NCI-H1048 (cell line): ENCODE data around the gene C1orf21.

Source experiments
- DNase-seq: peaks from one replicate; lab custom pipeline; 2025; lab: John Stamatoyannopoulos, UW

Gene C1orf21

DNA sequence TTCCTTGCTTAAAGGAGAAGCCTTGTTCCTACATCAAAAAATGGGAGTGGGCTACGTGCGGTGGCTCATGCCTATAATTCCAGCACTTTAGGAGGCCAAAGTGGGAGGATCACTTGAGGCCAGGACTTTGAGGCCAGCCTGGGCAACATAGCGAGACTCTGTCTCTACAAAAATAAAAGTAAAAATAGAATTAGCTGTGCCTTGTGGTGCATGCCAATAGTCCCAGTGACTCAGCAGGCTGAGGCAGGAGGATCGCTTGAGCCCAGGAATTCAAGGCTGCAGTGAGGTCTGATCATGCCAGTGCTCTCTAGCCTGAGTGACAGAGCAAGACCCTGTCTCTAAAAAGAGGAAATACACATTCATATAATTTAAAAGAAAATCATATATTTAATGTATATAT is 127.1 kb downstream of the C1orf21 start:
- no peak for DNase-seq

DNA sequence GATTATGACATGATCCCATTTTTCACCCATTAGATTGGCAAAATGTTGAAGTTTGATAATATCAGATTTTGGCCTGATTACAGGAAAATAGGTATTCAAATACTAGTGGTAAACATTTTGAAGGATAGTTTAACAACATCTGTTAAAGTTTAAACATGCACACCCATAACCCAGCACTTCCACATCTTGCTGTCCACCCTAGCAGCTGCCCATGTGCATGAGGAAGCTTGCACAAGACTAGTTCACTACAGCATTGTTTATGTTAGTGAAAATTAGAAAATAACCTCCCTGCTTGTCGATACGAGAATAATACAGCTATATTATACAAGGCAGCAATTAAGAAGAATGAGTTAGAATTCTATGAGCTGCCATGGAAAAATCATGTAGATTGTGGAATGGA is 127.6 kb downstream of the C1orf21 start:
- DNase-seq: no peak

DNA sequence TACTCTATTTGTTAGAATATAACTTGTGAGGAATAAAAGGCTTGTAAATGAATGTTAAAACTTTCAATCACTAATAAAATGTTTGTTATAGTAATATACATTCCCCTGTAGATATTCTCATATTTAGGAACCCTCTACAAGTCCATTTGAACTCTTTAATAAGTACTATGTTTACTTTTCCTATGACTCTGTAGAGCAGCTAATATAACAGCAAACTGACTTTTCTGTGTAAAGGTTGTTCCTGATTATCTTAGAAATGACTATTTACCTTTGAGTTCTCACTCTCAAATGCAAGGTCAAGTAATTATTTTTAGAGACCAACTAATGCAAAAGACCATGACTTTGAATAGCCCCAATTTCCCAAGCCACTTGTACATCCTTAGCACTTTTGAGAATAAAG is 130.3 kb downstream of the C1orf21 start:
- no peak for DNase-seq

DNA sequence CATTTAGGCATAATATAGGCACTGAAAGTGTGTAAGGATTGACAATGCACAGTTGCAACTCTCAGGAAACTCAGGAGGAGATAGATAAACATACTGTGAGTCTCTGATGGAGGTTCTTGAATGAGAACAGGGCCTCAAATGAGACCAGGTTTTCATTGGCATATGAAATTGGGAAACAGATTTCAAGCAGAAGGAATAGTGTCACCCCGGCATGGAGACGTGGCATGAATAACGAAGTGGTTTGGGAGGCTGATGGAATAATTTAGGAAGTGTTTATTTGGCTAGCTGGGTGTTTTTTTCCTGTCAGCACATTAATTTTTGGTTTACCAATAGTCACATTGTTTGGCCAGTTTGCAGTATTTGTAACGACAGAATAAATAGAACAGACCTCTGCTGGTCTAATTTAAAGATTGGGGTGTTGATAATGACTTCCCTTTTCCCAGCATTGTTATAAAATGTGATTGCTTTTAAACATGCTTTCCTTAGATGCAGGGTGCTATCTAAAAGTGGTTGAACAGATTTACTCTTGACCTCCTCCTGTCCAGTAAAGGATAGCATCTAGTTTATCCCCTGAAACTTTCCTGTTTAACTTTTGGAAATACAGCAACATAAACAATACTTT is 132.0 kb downstream of the C1orf21 start:
- DNase-seq: no peak

DNA sequence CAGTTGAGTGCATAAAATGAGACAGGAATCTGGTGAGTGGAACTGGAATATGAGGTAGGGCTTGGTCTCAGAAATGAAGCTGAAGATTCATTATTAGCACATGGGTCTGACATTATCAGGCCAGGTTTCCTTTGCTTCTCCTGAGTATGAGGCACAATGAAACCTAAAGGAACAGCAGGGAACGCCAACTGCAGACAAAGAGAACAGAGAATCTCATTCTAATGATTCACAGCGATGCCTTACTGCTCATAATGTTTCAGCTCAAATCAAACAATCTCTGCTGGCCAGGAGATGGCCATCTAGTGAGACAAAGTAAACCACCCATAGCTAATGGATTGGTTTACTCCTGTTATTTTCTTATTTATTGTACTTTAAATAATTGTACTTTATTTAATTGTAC is 133.5 kb downstream of the C1orf21 start:
- DNase-seq: no peak

DNA sequence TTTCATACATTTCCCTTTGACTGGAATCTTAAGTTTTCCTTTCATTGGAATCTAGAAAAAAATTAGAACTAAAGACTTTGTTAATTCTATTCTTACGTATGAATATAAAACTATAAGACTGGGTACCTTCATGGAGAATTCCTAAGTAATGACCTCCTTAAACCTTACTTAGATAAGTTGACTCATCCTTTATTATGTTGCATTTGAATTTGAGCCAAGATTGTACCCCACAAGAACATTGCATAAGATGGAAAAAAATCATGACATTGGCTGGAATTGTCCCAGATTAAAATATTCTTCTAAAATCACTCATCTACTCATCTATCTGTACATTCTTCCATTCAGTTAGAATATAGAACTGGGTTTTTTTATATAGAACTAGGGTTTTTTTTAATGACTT is 137.4 kb downstream of the C1orf21 start:
- DNase-seq: no peak

DNA sequence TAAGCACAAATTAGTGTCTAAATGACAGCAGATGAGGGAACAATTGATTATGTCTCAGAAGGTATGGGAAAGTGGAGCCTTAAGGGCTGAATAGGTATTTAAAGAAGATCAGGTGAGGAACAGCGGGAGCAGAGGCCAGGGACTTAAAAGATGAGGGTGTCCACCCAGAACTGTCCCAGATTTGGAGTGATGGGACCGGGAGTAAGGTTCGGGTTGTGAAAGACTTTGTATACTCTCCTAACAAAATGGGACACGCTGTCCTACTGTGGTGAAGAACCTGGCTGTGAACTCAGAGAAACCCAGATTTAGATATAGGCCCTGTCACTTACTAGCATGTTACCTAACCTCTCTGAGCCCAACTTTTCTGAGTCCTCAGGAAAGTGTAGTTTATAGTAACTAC is 140.6 kb downstream of the C1orf21 start:
- DNase-seq: no peak

DNA sequence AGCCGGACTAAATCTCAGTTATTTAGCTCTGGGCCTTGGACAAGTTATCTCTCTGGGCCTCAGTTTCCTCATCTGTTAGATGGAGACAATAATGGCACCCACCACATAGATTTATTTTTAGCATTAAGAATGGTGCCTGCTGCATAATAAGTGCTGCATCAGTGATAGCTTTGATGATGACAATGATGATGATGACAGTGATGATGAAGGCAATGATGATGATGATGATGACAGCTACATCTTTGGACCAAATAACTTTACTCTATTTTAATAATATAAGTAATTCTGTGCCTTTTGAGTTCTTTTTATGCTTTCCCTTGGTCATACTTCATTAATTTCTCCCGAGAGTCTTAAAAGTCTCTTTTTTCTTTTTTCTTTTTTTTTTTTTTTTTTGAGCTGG is 143.4 kb downstream of the C1orf21 start:
- DNase-seq: no peak

DNA sequence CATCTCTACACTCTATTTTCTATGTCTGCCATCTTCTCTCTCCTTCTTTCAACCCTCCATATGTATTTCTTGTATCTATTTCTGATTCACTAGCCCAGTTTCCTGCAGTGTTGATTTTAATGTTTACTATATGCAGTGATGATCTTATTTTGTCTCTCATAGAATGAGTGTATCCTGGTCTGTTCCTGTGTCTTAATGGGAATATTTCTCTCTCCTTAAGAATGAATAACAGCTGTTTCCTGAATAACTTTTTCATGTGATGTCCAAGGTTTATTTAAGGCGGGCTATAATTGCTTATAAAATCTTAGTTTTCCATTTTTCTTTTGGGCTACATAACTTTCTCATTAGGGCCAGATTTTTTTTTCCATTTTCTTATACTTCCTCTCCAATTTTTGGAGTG is 144.5 kb downstream of the C1orf21 start:
- DNase-seq: no peak

DNA sequence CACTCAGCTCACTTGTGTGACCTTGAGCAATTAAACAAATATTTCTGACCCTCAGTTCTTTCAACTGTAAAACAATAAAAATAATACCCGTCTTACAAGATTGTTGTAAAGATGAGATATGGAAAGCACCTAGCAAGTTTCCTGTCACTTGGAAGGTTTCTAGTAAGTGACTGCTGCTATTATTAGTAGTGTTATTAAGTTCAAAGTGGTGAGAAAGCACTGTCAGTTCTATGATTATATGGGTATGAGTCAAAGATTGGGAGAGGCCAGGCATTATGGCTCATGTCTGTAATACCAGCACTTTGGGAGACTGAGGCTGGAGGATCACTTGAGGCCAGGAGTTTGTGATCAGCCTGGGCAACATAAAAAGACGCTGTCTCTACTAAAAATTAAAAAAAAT is 145.4 kb downstream of the C1orf21 start:
- no peak for DNase-seq

DNA sequence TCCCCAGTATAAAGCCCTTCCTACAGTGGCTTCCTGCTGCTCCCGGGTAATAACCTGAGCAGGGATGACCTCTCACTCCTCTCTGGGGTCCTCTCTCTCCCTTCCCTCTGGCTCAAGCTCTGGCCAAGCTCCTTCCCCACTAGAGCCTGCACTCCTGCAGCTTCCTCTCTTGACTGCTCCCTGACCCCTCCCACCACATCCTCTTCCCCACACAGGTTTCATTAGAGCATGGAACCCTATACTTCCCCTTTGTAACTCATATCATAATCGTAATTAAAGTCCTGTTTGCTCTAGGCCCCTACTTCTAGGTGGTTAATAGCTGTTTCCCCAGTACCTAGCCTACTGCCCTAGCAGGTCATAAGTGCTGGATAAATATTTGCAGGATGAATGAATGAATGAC is 146.2 kb downstream of the C1orf21 start:
- no peak for DNase-seq

DNA sequence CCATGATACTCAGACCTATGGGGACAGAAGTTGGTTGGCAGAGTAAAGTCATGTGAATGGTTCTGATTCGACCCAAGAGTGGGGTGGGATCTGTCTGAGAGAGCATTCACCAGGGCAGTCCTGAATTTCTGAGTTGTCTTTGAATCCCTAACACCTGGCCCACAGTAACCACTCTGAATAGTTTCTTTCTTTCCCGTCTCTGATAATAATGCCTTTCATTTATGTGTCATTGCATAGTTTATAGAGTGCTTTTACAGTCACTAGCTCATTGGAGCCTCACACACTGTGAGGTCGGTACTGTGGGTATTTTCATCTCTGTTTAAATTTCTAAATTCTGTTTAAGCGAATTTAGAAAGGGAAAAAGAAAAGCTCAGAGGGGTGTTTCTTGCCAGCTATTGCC is 147.1 kb downstream of the C1orf21 start:
- no peak for DNase-seq

DNA sequence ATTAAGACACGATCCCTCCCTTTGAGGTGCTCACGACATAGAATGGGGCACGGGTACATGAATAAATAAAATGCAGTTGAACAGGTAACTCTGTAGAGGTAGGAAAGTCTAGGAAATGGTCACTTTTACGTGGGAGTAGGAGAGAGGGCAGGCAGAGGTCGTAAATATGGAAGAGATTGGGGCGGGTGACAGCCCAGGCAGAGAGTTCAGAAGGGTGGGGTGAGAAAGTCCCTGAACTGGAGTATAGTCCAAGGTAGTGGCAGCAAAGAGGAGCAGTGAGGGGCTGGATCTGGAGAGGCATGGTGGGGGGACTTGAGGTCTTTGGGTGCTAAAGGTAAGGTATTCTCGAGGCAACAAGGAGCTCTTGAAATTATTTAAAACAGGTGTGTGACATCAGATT is 147.9 kb downstream of the C1orf21 start:
- DNase-seq: no peak

DNA sequence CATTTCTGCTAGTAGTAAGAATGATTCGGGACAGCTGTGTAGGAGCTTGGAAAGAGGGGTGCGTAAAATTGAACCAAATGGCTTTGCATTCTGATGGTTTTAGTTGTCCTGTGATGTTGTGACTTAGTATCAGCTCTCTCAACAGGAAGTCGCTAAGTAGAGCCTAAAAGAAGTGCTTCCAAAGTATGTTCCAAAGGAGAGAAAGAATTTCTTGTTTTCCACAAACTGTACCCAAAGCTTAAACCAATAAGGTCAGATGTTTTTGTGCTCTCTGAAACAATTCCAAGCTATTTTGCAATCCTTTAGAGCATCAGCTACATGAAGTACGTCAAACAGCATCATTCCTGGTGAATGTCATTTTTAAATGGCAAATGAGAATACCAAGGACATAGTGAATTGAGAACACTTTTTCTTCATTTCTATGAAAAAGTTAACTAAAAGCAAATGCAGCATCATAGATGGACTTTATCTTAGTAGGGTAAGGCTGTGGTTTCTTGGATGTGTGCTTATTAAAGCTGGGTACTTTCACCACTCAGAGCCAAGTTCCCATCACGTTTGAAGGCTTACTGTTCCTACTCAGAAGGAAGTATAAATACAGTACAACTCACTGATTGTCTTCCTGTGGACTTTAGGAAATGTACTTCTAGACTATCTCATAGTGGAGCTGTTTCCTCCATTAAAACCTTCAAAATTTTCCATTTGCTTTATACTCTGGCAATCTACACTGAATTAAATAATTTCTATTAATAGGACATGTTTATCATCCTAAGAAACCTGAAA is 148.6 kb downstream of the C1orf21 start:
- no peak for DNase-seq

DNA sequence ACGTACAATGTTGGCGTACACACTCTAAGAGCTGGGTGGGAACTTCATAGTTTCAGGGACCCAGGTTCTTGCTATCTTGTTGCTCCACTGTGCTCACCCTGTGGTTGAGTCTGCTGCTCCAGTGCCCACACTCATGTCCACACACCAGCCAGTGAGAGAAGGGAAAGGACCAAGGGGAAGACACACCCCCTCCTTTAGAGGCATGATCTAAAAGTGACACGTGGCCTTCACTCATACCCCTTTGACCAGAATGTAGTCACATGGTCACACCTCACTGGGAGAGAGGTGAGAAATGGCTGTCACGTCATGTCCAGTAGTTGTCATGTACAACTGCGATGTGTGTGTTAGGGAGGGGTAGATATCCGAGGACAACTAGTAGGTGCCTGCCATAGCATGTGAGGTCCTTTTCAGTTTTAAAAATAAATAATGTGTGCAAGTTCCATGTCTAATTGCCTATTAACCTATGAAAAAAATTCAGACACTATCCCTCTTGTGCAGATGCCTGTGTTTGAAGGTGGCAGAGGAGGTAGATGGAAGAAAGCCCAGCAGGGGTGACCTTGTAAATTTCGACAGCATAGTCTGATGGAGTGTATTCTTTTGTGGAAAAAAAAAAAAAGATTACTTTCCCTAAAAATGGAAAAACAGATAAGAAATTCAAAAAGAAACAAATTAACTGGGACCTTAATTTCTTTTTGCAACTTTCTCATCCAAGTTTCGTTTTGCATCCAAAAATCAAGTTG is 149.6 kb downstream of the C1orf21 start:
- DNase-seq: no peak

DNA sequence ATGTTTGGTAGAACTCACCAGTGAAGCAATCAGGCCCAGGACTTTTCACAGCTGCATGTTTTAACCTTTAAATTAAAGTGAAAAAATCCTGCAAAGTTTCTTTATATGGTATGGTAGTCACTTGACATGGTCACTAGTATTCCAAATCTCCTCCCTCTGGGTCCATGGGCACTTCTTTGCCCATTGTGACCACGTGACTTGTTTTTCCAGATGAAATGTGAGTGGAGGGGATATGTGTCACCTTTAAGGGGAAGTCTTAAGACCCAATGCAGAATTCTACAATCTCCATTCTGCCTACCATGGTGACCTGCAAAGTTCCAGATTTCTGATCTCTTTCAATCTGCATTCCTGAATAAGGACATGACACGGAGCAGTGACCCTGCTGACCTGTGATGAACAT is 152.8 kb downstream of the C1orf21 start:
- no peak for DNase-seq

DNA sequence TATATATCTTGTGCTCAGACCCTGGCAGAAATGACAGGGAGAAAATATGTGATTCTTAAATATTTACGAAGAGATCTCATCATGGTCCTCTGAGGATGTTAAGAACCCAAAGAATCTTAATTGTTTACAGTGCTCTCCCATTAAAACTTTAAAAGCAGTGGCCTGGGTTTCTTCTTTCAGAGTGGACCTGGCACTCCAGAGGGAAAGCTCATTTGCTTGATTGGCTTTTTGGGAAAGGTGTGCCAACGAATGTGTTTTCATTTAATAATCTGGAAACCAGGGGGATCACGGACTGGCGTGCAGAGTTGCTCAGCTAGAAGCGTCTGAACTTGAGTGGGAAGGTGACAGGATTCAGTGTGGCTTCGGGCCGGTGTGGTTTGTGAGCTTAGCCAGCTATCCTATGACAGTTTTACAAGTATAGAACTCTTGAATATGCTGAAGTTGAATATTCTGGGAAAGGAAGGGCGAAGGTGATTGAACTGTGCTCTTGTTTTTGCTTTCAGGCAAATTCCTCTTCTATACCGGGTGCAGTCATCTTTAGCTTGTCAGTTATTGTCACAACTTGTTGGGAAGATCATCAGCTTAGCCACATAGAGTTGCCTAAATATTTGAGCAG is 154.8 kb downstream of the C1orf21 start:
- no peak for DNase-seq

DNA sequence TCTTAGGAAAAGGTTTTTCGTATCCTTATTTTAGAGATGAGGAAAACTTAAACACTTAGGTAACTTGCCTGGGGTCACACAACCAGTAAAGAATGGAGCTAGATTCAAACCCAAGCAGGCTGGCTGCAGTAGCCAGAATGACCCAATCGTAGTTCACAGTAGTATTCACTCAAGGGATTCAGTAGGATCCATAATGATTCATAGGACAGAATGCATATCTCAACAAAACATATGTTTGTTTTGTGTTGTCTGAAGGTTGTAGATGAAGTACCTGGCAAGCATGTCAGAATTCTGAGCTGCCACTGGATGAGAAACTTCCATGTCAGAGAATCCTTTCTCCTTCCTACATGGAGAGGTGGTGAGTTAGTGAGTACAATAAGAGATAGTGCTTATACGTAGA is 155.5 kb downstream of the C1orf21 start:
- DNase-seq: no peak

DNA sequence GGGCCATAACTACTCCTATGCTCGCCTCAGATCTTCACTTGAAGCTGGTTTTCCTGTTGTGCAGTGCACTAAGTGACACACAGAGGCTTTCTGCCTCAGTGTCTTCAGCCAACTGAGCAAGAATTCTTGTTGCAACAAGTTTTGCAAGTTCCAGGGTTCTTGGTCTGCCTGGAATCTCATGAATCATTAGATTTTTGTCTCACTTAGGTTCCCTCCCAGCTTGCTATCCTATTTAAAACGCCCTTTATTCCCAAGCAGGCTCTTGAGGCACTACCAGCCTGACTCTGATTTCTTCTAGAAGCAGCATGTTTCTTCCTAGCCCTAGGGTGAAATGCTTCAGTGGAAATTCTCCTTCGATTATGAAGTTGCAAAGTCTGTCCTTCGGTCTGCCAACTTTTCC is 158.8 kb downstream of the C1orf21 start:
- no peak for DNase-seq

DNA sequence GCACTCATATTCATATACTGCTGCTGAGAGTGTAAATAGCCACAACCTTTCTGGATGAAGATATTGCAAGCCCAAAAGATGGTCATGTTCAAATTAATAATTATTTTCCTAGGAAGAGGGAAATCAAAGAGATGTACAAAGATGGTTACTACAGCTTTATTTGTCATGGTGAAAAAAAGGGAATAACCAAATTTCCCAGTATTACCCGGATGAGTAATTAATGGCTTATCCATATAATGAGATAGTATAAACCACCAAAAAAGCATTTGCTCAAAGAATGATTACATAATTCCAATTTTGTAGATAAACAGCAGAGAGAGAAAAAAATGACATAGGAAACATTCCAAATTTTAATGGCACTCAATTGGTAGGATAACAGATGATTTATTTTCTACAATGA is 165.6 kb downstream of the C1orf21 start:
- DNase-seq: no peak

DNA sequence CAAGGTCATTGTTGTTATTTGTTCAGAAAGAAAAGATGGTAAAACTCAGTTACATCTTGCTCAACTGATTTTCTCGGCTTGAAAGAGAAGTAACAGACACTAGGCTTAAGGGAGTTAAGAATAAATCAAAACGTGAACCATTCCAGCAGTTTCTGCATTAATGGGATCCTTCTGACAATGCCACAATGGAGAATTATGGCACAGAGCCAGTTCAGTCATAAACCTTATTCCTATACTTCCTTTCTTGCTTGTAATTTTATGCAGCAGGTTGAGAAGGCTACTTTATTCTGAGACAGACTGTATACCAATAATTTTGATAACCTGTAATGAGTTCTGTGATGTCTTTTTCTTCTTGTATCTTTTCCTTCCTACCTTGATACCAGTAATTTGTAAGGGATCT is 167.0 kb downstream of the C1orf21 start:
- no peak for DNase-seq

DNA sequence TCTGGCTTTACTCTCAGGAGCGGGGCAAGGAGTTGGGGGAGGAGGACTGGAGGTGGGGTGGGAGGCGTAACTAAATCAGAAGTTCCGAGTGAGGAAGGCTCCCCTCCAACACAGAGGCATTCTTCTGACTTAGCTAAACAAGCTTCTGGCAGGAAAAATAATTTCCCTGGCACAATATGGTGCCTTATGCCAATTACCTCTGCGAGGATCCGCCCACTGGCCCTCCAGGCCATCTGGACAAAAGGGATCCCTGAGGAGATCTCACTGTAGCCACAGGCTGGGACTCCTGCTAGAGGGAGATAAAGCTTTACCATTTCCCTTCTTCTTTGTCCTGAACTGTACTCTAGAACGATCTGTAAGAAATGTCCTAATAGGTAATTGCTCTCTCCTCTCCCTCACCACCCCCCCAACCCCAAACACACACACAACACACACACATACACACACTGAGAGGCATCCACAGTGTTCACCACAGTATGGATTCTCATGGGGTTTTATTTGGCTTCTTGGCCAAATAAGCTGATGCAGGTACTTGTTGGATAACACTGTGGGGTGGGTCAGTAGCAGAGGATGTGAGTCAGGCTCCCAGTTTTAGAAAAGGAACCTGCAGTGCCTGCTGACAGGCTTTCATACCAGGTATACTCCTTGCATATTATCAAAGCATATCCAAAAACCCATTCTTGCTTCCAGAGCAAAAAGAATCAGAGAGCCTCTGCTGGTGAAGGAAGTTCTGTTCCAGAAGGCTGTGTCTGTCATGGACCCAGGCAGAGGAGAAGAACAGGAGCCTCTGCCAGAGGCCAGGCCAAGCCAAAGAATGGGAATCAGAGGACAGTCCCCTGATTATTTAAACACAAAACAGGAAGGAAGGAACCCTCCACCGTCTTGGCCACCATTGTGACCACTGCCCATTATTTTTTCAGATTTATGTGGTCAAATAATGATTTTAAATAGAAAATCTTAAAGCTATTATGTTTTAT is 169.1 kb downstream of the C1orf21 start:
- DNase-seq: no peak
